Liver (tissue), 9 donors: ENCODE measurements around the gene TEX19. TPM values are rescaled to one million over a fixed set of nuclear protein-coding genes. Genes with fewer than 3 reads are reported as not detected.

Experiments used
- DNase-seq: peaks from one replicate; pipeline ENCODE4 v3.0.0-alpha.2; 2017; ENCODE audit warnings: low spot score
- H3K27ac ChIP-seq, 2 donors: one replicate each; pipeline ENCODE4 v1.7.0; 2013; ENCODE audit warnings: inconsistent platforms in 2 of 2, low read length in 2 of 2, control low read depth in 1 of 2, low read depth in 1 of 2, mild to moderate bottlenecking in 1 of 2
- H3K27me3 ChIP-seq, 4 donors: one replicate each; pipeline versions ENCODE4 v1.6.1 to v1.7.0; 2013; ENCODE audit warnings: low read length in 3 of 4, inconsistent platforms in 1 of 4, mild to moderate bottlenecking in 1 of 4, moderate library complexity in 1 of 4; ENCODE audit not compliant: control insufficient read depth in 4 of 4, insufficient read depth in 4 of 4
- H3K36me3 ChIP-seq, 4 donors: one replicate each; pipeline versions ENCODE4 v1.6.1 to v1.7.0; 2013; ENCODE audit warnings: low read length in 3 of 4, mild to moderate bottlenecking in 3 of 4, low read depth in 1 of 4, moderate library complexity in 1 of 4; ENCODE audit not compliant: control insufficient read depth in 4 of 4, insufficient read depth in 3 of 4
- H3K4me1 ChIP-seq, 4 donors: one replicate each; pipeline versions ENCODE4 v1.6.1 to v1.7.0; 2013; ENCODE audit warnings: low read length in 3 of 4, mild to moderate bottlenecking in 3 of 4, moderate library complexity in 1 of 4; ENCODE audit not compliant: control insufficient read depth in 4 of 4, insufficient read depth in 4 of 4
- H3K4me3 ChIP-seq, 3 donors: one replicate each; pipeline versions ENCODE4 v1.6.1 to v1.7.0; 2013; ENCODE audit warnings: low read length in 3 of 3, control low read depth in 1 of 3, low read depth in 1 of 3, mild to moderate bottlenecking in 1 of 3
- H3K9ac ChIP-seq, 2 donors: one replicate each; pipeline ENCODE4 v1.7.0; 2013; ENCODE audit warnings: low read length in 2 of 2, mild to moderate bottlenecking in 2 of 2, moderate library complexity in 2 of 2, control low read depth in 1 of 2, low read depth in 1 of 2
- H3K9me3 ChIP-seq, 4 donors: one replicate each; pipeline versions ENCODE4 v1.6.1 to v1.7.0; 2013; ENCODE audit warnings: low read length in 3 of 4; ENCODE audit not compliant: control insufficient read depth in 4 of 4
- EGR1 ChIP-seq, 2 donors: IDR thresholded peaks; 2 replicates each; pipeline ENCODE4 v1.6.1; 2016 to 2018; ENCODE audit warnings: antibody characterized with exemption in 2 of 2, low read depth in 2 of 2
- FOXA1 ChIP-seq: IDR thresholded peaks from 2 replicates; pipeline ENCODE4 v1.6.1; 2016; ENCODE audit warnings: antibody characterized with exemption
- FOXA2 ChIP-seq: IDR thresholded peaks from 2 replicates; pipeline ENCODE4 v1.6.1; 2016; ENCODE audit warnings: antibody characterized with exemption
- HNF4A ChIP-seq, 2 donors: conservative IDR thresholded peaks; 2 replicates each; pipeline ENCODE4 v1.6.1; 2016; ENCODE audit warnings: antibody characterized with exemption in 2 of 2, mild to moderate bottlenecking in 2 of 2
- HNF4G ChIP-seq: IDR thresholded peaks from 2 replicates; pipeline ENCODE4 v1.6.1; 2016; ENCODE audit warnings: antibody characterized with exemption
- NR2F2 ChIP-seq: IDR thresholded peaks from 2 replicates; pipeline ENCODE4 v1.6.1; 2016; ENCODE audit warnings: antibody characterized with exemption
- RAD21 ChIP-seq, 2 donors: IDR thresholded peaks; 2 replicates each; pipeline ENCODE4 v1.6.1; 2016; ENCODE audit warnings: antibody characterized with exemption in 2 of 2, mild to moderate bottlenecking in 2 of 2
- RXRA ChIP-seq, 2 donors: IDR thresholded peaks; 2 replicates each; pipeline ENCODE4 v1.6.1; 2017 to 2018; ENCODE audit warnings: antibody characterized with exemption in 2 of 2, mild to moderate bottlenecking in 1 of 2
- SP1 ChIP-seq: IDR thresholded peaks from 2 replicates; pipeline ENCODE4 v1.6.1; 2018; ENCODE audit warnings: antibody characterized with exemption, mild to moderate bottlenecking
- TAF1 ChIP-seq: conservative IDR thresholded peaks from 2 replicates; pipeline ENCODE4 v1.6.1; 2016; ENCODE audit warnings: antibody characterized with exemption, mild to moderate bottlenecking
- ZBTB33 ChIP-seq: IDR thresholded peaks from 2 replicates; pipeline ENCODE4 v1.6.1; 2016; ENCODE audit warnings: antibody characterized with exemption
- WGBS: extraction: QIAGEN DNeasy Blood & Tissue Kit; methylation state at CpG from one replicate; pipeline ENCODE4 v1.1.7; 2013; 5-methylcytosine and 5-hydroxymethylcytosine counted together
- polyA plus RNA-seq, 2 donors: library from polyadenylated mRNA; stranded (reverse) in 1 of 2; unstranded in 1 of 2; fragments of 200-250 nt in 1 of 2; fragments of >200 nt in 1 of 2; fragmentation: Nextera tagmentation in 1 of 2; extraction: Ambion mirVana in 1 of 2; gene quantifications; one replicate each; pipeline versions ENCODE4 v1.2.1 to v1.2.3, GENCODE V29; 2013 to 2015
- total RNA-seq, 2 donors: library from RNA; depleted of rRNA; stranded (reverse); fragments of >200 nt; gene quantifications; one replicate each; pipeline ENCODE4 v1.2.3, GENCODE V29; 2014
- donor health status: healthy.
- donor health status: healthy.
- donor health status: healthy.
- donor health status: healthy.
- donor health status: healthy.

The TEX19 gene
- total and polyA plus RNA-seq, 4 donors = 0.14 TPM; not detected in 3

GRCh38 chr17:82367724-82368524 is 8.9 kb downstream of the TEX19 start:
- no peak overlapping the region for H3K9ac ChIP-seq
- no peaks in the 10 kb centered on the region for H3K9me3 ChIP-seq
- H3K4me3 ChIP-seq = no peak overlapping the region
- peaks cover 5 to 20% (median 11%) of the 10 kb centered on the region in 4 donors for H3K4me1 ChIP-seq
- no peak overlapping the region for H3K27ac ChIP-seq
- H3K27me3 ChIP-seq = peaks cover 0 to 10% (median 3%) of the 10 kb centered on the region in 4 donors
- 92% methylated on average over 14 of the region's 14 CpGs for WGBS
- H3K36me3 ChIP-seq = no peaks in the 10 kb centered on the region
- no peak for DNase-seq
- TF ChIP-seq SP1 = no peak
- no peak for TF ChIP-seq TAF1
- TF ChIP-seq FOXA1 = no peak

- Histone ChIP-seq H3K9me3 (no peaks in the 10 kb centered on the region), H3K4me1 (peaks cover 5 to 20% (median 11%) of the 10 kb centered on the region in 4 donors), H3K9ac (no peak overlapping the region), H3K27me3 (peaks cover 0 to 10% (median 3%) of the 10 kb centered on the region in 4 donors), H3K4me3 (no peak overlapping the region), H3K27ac (no peak overlapping the region), H3K36me3 (no peaks in the 10 kb centered on the region)
- DNase-seq = no peak
- TF ChIP-seq RXRA (IDR thresholded peaks at IDR 0.05) = no peak
- no peak for TF ChIP-seq ZBTB33
- TF ChIP-seq EGR1 (IDR thresholded peaks at IDR 0.05; ENCODE audit: low read depth in 2 of 2) = no peak
- no peak for TF ChIP-seq HNF4A (conservative IDR thresholded peaks at IDR 0.05)
- no peak for TF ChIP-seq RAD21 (IDR thresholded peaks at IDR 0.05)
- TF ChIP-seq FOXA2 = no peak
- no peak for TF ChIP-seq HNF4G
- no peak for TF ChIP-seq SP1
- no peak for TF ChIP-seq TAF1
- no peak for TF ChIP-seq NR2F2
- WGBS = 94% methylated on average over 6 of the region's 7 CpGs
These were observed 10.2 kb downstream of the TEX19 start for GRCh38 chr17:82369211-82369610.

GRCh38 chr17:82370471-82371332 is 11.7 kb downstream of the TEX19 start:
- Histone ChIP-seq H3K27me3 (peaks cover 0 to 17% (median 3%) of the 10 kb centered on the region in 4 donors), H3K9me3 (no peaks in the 10 kb centered on the region), H3K27ac (no peak overlapping the region), H3K36me3 (no peaks in the 10 kb centered on the region), H3K9ac (no peak overlapping the region), H3K4me1 (peaks cover 5 to 22% (median 13%) of the 10 kb centered on the region in 4 donors), H3K4me3 (peak overlapping the region in 2 of 3 donors; percentile 55 to 60)
- TF ChIP-seq FOXA2 (no peak), HNF4A (conservative IDR thresholded peaks at IDR 0.05) (peak in 1 of 2 donors; percentile 12)
- WGBS = 28% methylated on average over 38 of the region's 38 CpGs
- no peak for DNase-seq
